ENCODE measurements around the gene SYT1. TPM values are rescaled to one million over a fixed set of nuclear protein-coding genes. Genes with fewer than 3 reads are reported as not detected.
"Not testable (repeated sequence)": the region's sequence is repeated elsewhere in the genome, so short reads cannot be mapped to it uniquely, and the experiment has no call there.

SYT1 gene
- total RNA-seq, 1 donor: not detected

DNA sequence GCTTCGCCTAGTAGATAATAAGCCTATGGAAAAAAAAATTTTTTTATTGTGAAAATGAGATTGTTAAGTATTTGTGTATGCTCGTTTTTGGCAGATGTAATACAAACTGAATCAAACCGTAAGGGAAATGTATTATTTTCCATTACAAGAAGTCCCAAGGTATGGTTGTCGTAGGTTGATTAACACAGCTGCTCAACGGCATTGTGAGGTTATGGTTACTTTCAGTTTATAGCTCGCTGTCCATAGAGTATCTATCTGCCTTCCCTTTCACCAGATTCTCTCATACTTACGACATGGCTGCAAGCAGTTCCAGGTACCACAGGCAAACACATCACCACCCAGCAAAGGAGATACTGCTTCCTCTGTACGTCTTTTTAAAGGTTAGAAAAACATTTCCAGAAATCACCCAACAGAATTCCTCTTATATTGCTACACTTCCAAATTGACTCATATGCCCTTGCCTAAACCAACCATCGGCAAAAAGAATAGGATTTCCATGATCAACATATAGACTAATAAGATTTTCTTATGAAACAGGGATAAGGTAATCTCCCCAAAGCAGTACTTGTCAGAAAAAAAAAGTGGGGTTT lies 338.6 kb downstream of the SYT1 start:
- Histone ChIP-seq H3K9me3 (ENCODE audit: low read depth, low read length) (no peaks in the 10 kb centered on the region), H3K36me3 (ENCODE audit: insufficient read depth, low read length) (no peaks in the 10 kb centered on the region), H3K4me1 (ENCODE audit: insufficient read depth, low read length) (no peaks in the 10 kb centered on the region), H3K27me3 (ENCODE audit: insufficient read depth, low read length) (no peaks in the 10 kb centered on the region), H4K20me1 (ENCODE audit: insufficient read depth, low read length) (no peaks in the 10 kb centered on the region), H3K27ac (ENCODE audit: low read depth, low read length) (no peak overlapping the region), H3K4me3 (ENCODE audit: insufficient read depth, low read length) (peak overlapping the region; percentile 52), H3K4me2 (ENCODE audit: insufficient read depth, low read length) (peak overlapping the region; percentile 61), H2AFZ (ENCODE audit: low read length) (no peak overlapping the region), H3K79me2 (ENCODE audit: insufficient read depth, low read length) (no peaks in the 10 kb centered on the region)
- no peak for DNase-seq (ENCODE audit: insufficient read length, low spot score, missing footprints)
- TF ChIP-seq, protein P1, sequence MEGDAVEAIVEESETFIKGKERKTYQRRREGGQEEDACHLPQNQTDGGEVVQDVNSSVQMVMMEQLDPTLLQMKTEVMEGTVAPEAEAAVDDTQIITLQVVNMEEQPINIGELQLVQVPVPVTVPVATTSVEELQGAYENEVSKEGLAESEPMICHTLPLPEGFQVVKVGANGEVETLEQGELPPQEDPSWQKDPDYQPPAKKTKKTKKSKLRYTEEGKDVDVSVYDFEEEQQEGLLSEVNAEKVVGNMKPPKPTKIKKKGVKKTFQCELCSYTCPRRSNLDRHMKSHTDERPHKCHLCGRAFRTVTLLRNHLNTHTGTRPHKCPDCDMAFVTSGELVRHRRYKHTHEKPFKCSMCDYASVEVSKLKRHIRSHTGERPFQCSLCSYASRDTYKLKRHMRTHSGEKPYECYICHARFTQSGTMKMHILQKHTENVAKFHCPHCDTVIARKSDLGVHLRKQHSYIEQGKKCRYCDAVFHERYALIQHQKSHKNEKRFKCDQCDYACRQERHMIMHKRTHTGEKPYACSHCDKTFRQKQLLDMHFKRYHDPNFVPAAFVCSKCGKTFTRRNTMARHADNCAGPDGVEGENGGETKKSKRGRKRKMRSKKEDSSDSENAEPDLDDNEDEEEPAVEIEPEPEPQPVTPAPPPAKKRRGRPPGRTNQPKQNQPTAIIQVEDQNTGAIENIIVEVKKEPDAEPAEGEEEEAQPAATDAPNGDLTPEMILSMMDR (IDR thresholded peaks at IDR 0.05; ENCODE audit: extremely low read depth, low read depth, low read length): no peak

DNA sequence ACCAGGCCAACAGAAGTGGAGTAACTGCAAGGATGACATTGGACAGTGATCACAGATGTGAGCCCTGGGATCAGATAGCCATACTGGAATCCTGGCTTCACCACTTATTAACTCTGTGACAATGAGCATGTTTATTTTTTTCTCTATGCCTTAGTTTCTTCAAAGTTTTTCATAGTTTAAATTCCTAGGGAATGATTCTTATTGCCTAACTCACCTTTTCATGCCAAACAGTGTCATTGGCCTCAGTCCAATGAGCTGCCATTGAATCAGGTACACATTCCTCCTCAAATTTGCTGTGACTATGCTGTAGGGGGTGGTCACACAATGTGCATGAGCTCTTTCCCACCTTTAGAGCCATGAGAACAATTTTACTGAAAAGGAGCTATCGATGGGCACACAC lies 342.3 kb downstream of the SYT1 start:
- TF ChIP-seq, protein P1 (IDR thresholded peaks at IDR 0.05; ENCODE audit: extremely low read depth, low read depth, low read length): no peak
- H3K4me3 ChIP-seq (ENCODE audit: insufficient read depth, low read length): no peak overlapping the region
- H3K9me3 ChIP-seq (ENCODE audit: low read depth, low read length): no peaks in the 10 kb centered on the region
- H3K79me2 ChIP-seq (ENCODE audit: insufficient read depth, low read length): no peaks in the 10 kb centered on the region
- H2AFZ ChIP-seq (ENCODE audit: low read length): no peak overlapping the region
- no peak overlapping the region for H3K4me2 ChIP-seq (ENCODE audit: insufficient read depth, low read length)
- H3K4me1 ChIP-seq (ENCODE audit: insufficient read depth, low read length): no peaks in the 10 kb centered on the region
- no peak overlapping the region for H3K27ac ChIP-seq (ENCODE audit: low read depth, low read length)
- DNase-seq (ENCODE audit: insufficient read length, low spot score, missing footprints): no peak
- no peaks in the 10 kb centered on the region for H4K20me1 ChIP-seq (ENCODE audit: insufficient read depth, low read length)
- no peaks in the 10 kb centered on the region for H3K27me3 ChIP-seq (ENCODE audit: insufficient read depth, low read length)
- no peaks in the 10 kb centered on the region for H3K36me3 ChIP-seq (ENCODE audit: insufficient read depth, low read length)

GRCh38 chr12:79210403-79210802 lies 345.8 kb downstream of the SYT1 start:
- H3K79me2 ChIP-seq (ENCODE audit: insufficient read depth, low read length); DNase-seq (ENCODE audit: insufficient read length, low spot score, missing footprints); H3K9me3 ChIP-seq (ENCODE audit: low read depth, low read length); H3K4me1 ChIP-seq (ENCODE audit: insufficient read depth, low read length); H3K36me3 ChIP-seq (ENCODE audit: insufficient read depth, low read length); H3K27me3 ChIP-seq (ENCODE audit: insufficient read depth, low read length); H4K20me1 ChIP-seq (ENCODE audit: insufficient read depth, low read length); H3K27ac ChIP-seq (ENCODE audit: low read depth, low read length); H3K4me2 ChIP-seq (ENCODE audit: insufficient read depth, low read length); H2AFZ ChIP-seq (ENCODE audit: low read length); H3K4me3 ChIP-seq (ENCODE audit: insufficient read depth, low read length): not testable (repeated sequence)

GRCh38 chr12:79217306-79217705 lies 352.7 kb downstream of the SYT1 start:
- Histone ChIP-seq H2AFZ (ENCODE audit: low read length) (no peak overlapping the region), H3K4me1 (ENCODE audit: insufficient read depth, low read length) (no peaks in the 10 kb centered on the region), H3K4me2 (ENCODE audit: insufficient read depth, low read length) (no peak overlapping the region), H3K27ac (ENCODE audit: low read depth, low read length) (no peak overlapping the region), H4K20me1 (ENCODE audit: insufficient read depth, low read length) (no peaks in the 10 kb centered on the region), H3K9me3 (ENCODE audit: low read depth, low read length) (no peaks in the 10 kb centered on the region), H3K36me3 (ENCODE audit: insufficient read depth, low read length) (no peaks in the 10 kb centered on the region), H3K4me3 (ENCODE audit: insufficient read depth, low read length) (no peak overlapping the region), H3K79me2 (ENCODE audit: insufficient read depth, low read length) (no peaks in the 10 kb centered on the region), H3K27me3 (ENCODE audit: insufficient read depth, low read length) (no peaks in the 10 kb centered on the region)
- TF ChIP-seq, protein P1 (IDR thresholded peaks at IDR 0.05; ENCODE audit: extremely low read depth, low read depth, low read length): no peak
- DNase-seq (ENCODE audit: insufficient read length, low spot score, missing footprints): no peak

Measured in osteoblast (primary cell).